GM12878 (cell line): Measurements from ENCODE around the gene ZNF655. TPM values are rescaled to one million over a fixed set of nuclear protein-coding genes. Genes with fewer than 3 reads are reported as not detected.
A peak's percentile ranks its signal among the peaks of the same experiment; 100 is the strongest.

ENCODE experiments used
- ATAC-seq: fragments of 200-7000 bp; cut with Tn5 transposase; 3 replicates; pipeline ENCODE4 v1.9.1; 2020; ENCODE audit warnings: mild to moderate bottlenecking, moderate library complexity
- BruUV-seq: library from RNA; stranded (reverse); fragments of 400-500 nt; replicated peaks from 2 replicates; lab custom pipeline; 2021; lab: Mats Ljungman, UMichigan
- CTCF ChIA-PET: fragments of 300-600 bp; sonication (Branson Sonifier 250); formaldehyde crosslinking; extraction: SDS; loops from one replicate; lab custom pipeline; 2021; ENCODE audit warnings: inconsistent platforms; lab: Yijun Ruan, JAX
- POLR2A ChIA-PET: fragments of 350-600 bp; formaldehyde crosslinking; extraction: SDS; loops from one replicate; lab custom pipeline; 2021; ENCODE audit warnings: inconsistent platforms; lab: Charles Lee
- RAD21 ChIA-PET: fragments of 300-600 bp; sonication (Branson Sonifier 250); formaldehyde crosslinking; loops from one replicate; lab custom pipeline; 2023; ENCODE audit warnings: antibody characterized with exemption; ENCODE audit not compliant: unreplicated experiment; lab: Charles Lee
- SMC1A ChIA-PET: fragments of 300-600 bp; sonication (Branson Sonifier 250); formaldehyde crosslinking; loops from one replicate; lab custom pipeline; 2023; ENCODE audit not compliant: unreplicated experiment, uncharacterized antibody; lab: Charles Lee
- DNase-seq: peaks from one replicate; pipeline ENCODE4 v3.0.0-alpha.2; 2011; ENCODE audit warnings: low read depth, low spot score
- FAIRE-seq: peaks from 3 replicates; lab custom pipeline; 2011; peaks lifted over from hg19 to GRCh38; lab: Jason Lieb, UNC
- H2AFZ ChIP-seq: 2 replicates; pipeline ENCODE4 v1.6.0; 2011; ENCODE audit warnings: low read depth, low read length, control low read depth; ENCODE audit not compliant: control insufficient read depth
- H3K27ac ChIP-seq: 2 replicates; pipeline ENCODE4 v1.5.1; 2011; ENCODE audit warnings: control low read depth; ENCODE audit not compliant: control insufficient read depth, insufficient read depth
- H3K27me3 ChIP-seq, 2 experiments: replicated peaks in 1 of 2; 2 replicates each; pipeline versions ENCODE4 v1.6.0 to v1.6.1; 2011; ENCODE audit warnings: low read length in 1 of 2; ENCODE audit not compliant: control insufficient read depth in 2 of 2, insufficient read depth in 2 of 2
- H3K36me3 ChIP-seq, 2 experiments: 2 replicates each; pipeline ENCODE4 v1.5.1; 2011; ENCODE audit warnings: low read length in 1 of 2; ENCODE audit not compliant: control insufficient read depth in 2 of 2, insufficient read depth in 2 of 2
- H3K4me1 ChIP-seq: 2 replicates; pipeline ENCODE4 v1.6.1; 2011; ENCODE audit warnings: mild to moderate bottlenecking, low read length, moderate library complexity, mixed read lengths; ENCODE audit not compliant: control insufficient read depth, insufficient read depth
- H3K4me2 ChIP-seq: 2 replicates; pipeline ENCODE4 v1.6.0; 2011; ENCODE audit warnings: control low read depth; ENCODE audit not compliant: control insufficient read depth, insufficient read depth
- H3K4me3 ChIP-seq: fragments of 200-600 bp; sonication (generic); 2 replicates; pipeline ENCODE4 v1.5.1; 2016
- H3K79me2 ChIP-seq: 2 replicates; pipeline ENCODE4 v1.6.0; 2011; ENCODE audit warnings: low read length; ENCODE audit not compliant: control insufficient read depth, insufficient read depth
- H3K9ac ChIP-seq: 2 replicates; pipeline ENCODE4 v1.8.0; 2011; ENCODE audit warnings: low read length, control low read depth, mixed read lengths; ENCODE audit not compliant: control insufficient read depth, insufficient read depth
- H3K9me3 ChIP-seq: replicated peaks from 3 replicates; pipeline ENCODE4 v1.5.1; 2011; ENCODE audit warnings: mild to moderate bottlenecking, low read length; ENCODE audit not compliant: control insufficient read depth, insufficient read depth
- H4K20me1 ChIP-seq: 2 replicates; pipeline ENCODE4 v1.6.0; 2011; ENCODE audit not compliant: control insufficient read depth, insufficient read depth
- CHD4 ChIP-seq: fragments of 200-600 bp; sonication (generic); IDR thresholded peaks from 2 replicates; pipeline ENCODE4 v1.6.1; 2016; ENCODE audit warnings: mild to moderate bottlenecking
- ESRRA ChIP-seq: IDR thresholded peaks from 2 replicates; pipeline ENCODE4 v1.6.1; 2012; ENCODE audit warnings: mild to moderate bottlenecking, low read length, improper control_type of control experiment
- ETV6 ChIP-seq, 2 experiments: fragments of 450-650 bp in 1 of 2; IDR thresholded peaks in 1 of 2; conservative IDR thresholded peaks in 1 of 2; 2 replicates each; pipeline ENCODE4 v1.6.1; 2014; ENCODE audit warnings: antibody characterized with exemption in 1 of 2, borderline replicate concordance in 1 of 2, low read depth in 1 of 2, mild to moderate bottlenecking in 1 of 2, moderate library complexity in 1 of 2
- FOXK2 ChIP-seq: fragments of 450-650 bp; IDR thresholded peaks from 2 replicates; pipeline ENCODE4 v1.6.1; 2017; ENCODE audit warnings: mild to moderate bottlenecking, moderate library complexity
- KLF5 ChIP-seq: fragments of 450-650 bp; IDR thresholded peaks from 2 replicates; pipeline ENCODE4 v1.6.1; 2014; ENCODE audit warnings: mild to moderate bottlenecking; ENCODE audit not compliant: partially characterized antibody
- RAD21 ChIP-seq: IDR thresholded peaks from 2 replicates; pipeline ENCODE4 v1.6.1; 2011; ENCODE audit warnings: mild to moderate bottlenecking, low read depth, low read length, moderate library complexity; ENCODE audit not compliant: insufficient read depth
- RFX5 ChIP-seq: IDR thresholded peaks from 2 replicates; pipeline ENCODE4 v1.6.1; 2011; ENCODE audit warnings: low read depth, low read length, improper control_type of control experiment
- WGBS: methylation state at CpG from one replicate; pipeline ENCODE4 v1.1.6; 2016; ENCODE audit warnings: low lambda C conversion rate; ENCODE audit not compliant: insufficient replicate concordance, insufficient coverage; ENCODE audit errors: missing lambda C conversion rate; 5-methylcytosine and 5-hydroxymethylcytosine counted together
- in situ Hi-C: fragments of 300-500 bp; cut with MboI; formaldehyde crosslinking; loops from 9 replicates; pipeline ENCODE4 v1.14.3; 2018; ENCODE audit warnings: mixed read lengths
- intact Hi-C: fragments of 100-400 bp; cut with micrococcal nuclease; formaldehyde crosslinking; loops from one replicate; pipeline ENCODE4 v1.14.2; 2022; ENCODE audit not compliant: unreplicated experiment
- polyA plus RNA-seq, 11 experiments: library from polyadenylated mRNA; depleted of rRNA in 4 of 11; unstranded in 6 of 11; stranded (reverse) in 5 of 11; fragments of >200 nt; fragmentation: Nextera tagmentation in 4 of 11; fragmentation: Illumina TruSeq in 1 of 11; extraction: Ambion mirVana in 4 of 11; extraction: Trizol in 1 of 11; gene quantifications; 1 replicate in 1 of 11; 2 replicates in 10 of 11; pipeline versions ENCODE4 v1.2.1 to v1.2.3, GENCODE V29; 2011 to 2016; ENCODE audit warnings: inconsistent platforms in 2 of 11, missing spikeins in 2 of 11, low read depth in 1 of 11
- total RNA-seq, 4 experiments: library from RNA; depleted of rRNA in 3 of 4; stranded (reverse); fragments of >200 nt in 3 of 4; fragmentation: Illumina TruSeq in 1 of 4; extraction: Trizol in 1 of 4; gene quantifications; 2 replicates each; pipeline versions ENCODE4 v1.2.1 to v1.2.3, GENCODE V29; 2013 to 2021
- TF ChIP-seq, protein P1 (sequence below): fragments of 450-650 bp; formaldehyde crosslinking; IDR thresholded peaks from 2 replicates; pipeline ENCODE4 v1.4.0; 2022; ENCODE audit warnings: mild to moderate bottlenecking, moderate library complexity
- TF ChIP-seq, protein P2 (sequence below): fragments of 450-650 bp; IDR thresholded peaks from 2 replicates; pipeline ENCODE4 v1.6.1; 2017; ENCODE audit warnings: mild to moderate bottlenecking, moderate library complexity
- TF ChIP-seq, protein P3 (sequence below), 3 experiments: IDR thresholded peaks in 2 of 3; conservative IDR thresholded peaks in 1 of 3; 2 replicates each; pipeline ENCODE4 v1.5.1; 2011; ENCODE audit warnings: low read depth in 3 of 3, low read length in 3 of 3, mild to moderate bottlenecking in 3 of 3, control low read depth in 2 of 3, moderate library complexity in 2 of 3, inconsistent platforms in 1 of 3, mixed read lengths in 1 of 3; ENCODE audit not compliant: control insufficient read depth in 2 of 3, insufficient read depth in 1 of 3; ENCODE audit errors: extremely low read depth in 1 of 3

ZNF655 gene
- total and polyA plus RNA-seq, 10 of the 15 experiments (the other 5 are each of a cell fraction or from before 2014, with no cell fraction given): 14.5 to 107 (median 52.8) TPM

DNA sequence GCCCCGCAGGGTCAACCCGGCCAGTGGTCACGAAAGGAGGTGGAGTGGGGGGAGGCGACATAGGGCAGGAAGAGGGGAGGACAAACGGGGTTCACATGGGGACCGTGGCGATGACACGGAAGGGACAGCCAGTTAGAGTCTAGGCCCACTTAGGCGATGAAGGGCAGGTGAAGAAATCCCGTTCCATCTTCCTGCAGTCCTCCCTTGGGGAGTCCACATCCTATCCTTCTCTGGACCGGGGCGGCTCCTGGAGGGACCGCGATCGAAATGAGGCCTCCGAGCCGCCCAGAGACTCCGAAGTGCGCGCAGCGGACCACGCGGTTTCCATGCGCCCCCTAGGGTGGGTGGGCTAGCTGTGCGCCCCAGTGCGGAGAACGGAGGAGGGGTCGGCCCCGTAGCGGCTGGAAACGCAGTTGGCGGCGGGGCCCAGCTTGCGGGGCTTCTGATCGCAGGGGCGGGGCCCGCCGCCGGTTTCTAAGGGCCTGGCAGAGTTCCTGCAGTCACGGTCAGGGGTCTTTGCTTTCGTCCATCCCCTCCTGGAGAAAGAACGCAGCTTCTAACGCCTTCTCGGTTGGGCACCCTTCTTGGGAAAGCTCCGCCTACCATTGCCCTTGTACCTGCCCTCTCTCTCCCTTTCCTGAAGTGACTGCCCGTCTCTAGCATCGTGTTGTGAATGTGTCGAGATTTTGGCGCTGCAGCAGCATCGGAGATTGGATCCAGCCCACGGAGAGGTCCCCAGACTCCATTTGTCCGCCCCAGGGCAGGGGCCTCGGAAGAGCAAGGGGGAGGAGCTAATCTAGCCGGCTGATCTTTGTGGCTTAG is 21.7 kb downstream of the ZNF655 start:
- ATAC-seq (peak; percentile 79), FAIRE-seq (no peak), DNase-seq (no peak)
- SMC1A ChIA-PET: interaction anchor here (0.6 kb wide), 1 partner anchor 173 kb away, joined by 3 read pairs; no protein-coding TSS in a partner anchor
- Histone ChIP-seq H3K79me2 (no peaks in the 10 kb centered on the region), H3K9ac (no peak overlapping the region), H4K20me1 (no peaks in the 10 kb centered on the region), H3K4me1 (no peaks in the 10 kb centered on the region), H3K27me3 (no peaks in the 10 kb centered on the region; a peak in 1 of 4 replicates), H3K27ac (no peak overlapping the region), H3K4me3 (peak overlapping the region; percentile 37), H3K36me3 (no peaks in the 10 kb centered on the region), H2AFZ (peak overlapping the region; percentile 66), H3K9me3 (no peaks in the 10 kb centered on the region), H3K4me2 (peak overlapping the region; percentile 78)
- intact Hi-C loops (loop anchor here (2.0 kb wide), 1 partner anchor 21 kb away; no protein-coding TSS in a partner anchor), in situ Hi-C loops (no loop called here)
- CTCF ChIA-PET: interaction anchor here (1.0 kb wide), 1 partner anchor 20 kb away, joined by 3 read pairs; no protein-coding TSS in a partner anchor
- RAD21 ChIA-PET: no interaction called here
- POLR2A ChIA-PET: no interaction called here
- BruUV-seq: no TSS peak
- WGBS: 5% methylated on average over 48 of the region's 54 CpGs
- TF ChIP-seq RAD21 (peak; percentile 20; the same call in 1 of the 2 replicates), RFX5 (no peak), CHD4 (no peak), ESRRA (no peak), FOXK2 (no peak), ETV6 (conservative IDR thresholded peaks at IDR 0.05 in 1 of 2, IDR thresholded peaks at IDR 0.05 in 1 of 2; ENCODE audit: borderline replicate concordance in 1 of 2, low read depth in 1 of 2) (no peak), KLF5 (no peak)
- TF ChIP-seq, protein P1, sequence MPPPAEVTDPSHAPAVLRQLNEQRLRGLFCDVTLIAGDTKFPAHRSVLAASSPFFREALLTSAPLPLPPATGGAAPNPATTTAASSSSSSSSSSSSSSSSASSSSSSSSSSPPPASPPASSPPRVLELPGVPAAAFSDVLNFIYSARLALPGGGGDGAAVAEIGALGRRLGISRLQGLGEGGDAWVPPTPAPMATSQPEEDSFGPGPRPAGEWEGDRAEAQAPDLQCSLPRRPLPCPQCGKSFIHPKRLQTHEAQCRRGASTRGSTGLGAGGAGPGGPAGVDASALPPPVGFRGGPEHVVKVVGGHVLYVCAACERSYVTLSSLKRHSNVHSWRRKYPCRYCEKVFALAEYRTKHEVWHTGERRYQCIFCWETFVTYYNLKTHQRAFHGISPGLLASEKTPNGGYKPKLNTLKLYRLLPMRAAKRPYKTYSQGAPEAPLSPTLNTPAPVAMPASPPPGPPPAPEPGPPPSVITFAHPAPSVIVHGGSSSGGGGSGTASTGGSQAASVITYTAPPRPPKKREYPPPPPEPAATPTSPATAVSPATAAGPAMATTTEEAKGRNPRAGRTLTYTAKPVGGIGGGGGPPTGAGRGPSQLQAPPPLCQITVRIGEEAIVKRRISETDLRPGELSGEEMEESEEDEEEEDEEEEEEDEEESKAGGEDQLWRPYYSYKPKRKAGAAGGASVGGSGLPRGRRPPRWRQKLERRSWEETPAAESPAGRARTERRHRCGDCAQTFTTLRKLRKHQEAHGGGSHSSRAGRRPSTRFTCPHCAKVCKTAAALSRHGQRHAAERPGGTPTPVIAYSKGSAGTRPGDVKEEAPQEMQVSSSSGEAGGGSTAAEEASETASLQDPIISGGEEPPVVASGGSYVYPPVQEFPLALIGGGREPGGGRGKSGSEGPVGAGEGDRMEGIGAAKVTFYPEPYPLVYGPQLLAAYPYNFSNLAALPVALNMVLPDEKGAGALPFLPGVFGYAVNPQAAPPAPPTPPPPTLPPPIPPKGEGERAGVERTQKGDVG (CRISPR knock-in tag): no peak
- TF ChIP-seq, protein P2, sequence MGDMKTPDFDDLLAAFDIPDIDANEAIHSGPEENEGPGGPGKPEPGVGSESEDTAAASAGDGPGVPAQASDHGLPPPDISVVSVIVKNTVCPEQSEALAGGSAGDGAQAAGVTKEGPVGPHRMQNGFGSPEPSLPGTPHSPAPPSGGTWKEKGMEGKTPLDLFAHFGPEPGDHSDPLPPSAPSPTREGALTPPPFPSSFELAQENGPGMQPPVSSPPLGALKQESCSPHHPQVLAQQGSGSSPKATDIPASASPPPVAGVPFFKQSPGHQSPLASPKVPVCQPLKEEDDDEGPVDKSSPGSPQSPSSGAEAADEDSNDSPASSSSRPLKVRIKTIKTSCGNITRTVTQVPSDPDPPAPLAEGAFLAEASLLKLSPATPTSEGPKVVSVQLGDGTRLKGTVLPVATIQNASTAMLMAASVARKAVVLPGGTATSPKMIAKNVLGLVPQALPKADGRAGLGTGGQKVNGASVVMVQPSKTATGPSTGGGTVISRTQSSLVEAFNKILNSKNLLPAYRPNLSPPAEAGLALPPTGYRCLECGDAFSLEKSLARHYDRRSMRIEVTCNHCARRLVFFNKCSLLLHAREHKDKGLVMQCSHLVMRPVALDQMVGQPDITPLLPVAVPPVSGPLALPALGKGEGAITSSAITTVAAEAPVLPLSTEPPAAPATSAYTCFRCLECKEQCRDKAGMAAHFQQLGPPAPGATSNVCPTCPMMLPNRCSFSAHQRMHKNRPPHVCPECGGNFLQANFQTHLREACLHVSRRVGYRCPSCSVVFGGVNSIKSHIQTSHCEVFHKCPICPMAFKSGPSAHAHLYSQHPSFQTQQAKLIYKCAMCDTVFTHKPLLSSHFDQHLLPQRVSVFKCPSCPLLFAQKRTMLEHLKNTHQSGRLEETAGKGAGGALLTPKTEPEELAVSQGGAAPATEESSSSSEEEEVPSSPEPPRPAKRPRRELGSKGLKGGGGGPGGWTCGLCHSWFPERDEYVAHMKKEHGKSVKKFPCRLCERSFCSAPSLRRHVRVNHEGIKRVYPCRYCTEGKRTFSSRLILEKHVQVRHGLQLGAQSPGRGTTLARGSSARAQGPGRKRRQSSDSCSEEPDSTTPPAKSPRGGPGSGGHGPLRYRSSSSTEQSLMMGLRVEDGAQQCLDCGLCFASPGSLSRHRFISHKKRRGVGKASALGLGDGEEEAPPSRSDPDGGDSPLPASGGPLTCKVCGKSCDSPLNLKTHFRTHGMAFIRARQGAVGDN: no peak
- TF ChIP-seq, protein P3, sequence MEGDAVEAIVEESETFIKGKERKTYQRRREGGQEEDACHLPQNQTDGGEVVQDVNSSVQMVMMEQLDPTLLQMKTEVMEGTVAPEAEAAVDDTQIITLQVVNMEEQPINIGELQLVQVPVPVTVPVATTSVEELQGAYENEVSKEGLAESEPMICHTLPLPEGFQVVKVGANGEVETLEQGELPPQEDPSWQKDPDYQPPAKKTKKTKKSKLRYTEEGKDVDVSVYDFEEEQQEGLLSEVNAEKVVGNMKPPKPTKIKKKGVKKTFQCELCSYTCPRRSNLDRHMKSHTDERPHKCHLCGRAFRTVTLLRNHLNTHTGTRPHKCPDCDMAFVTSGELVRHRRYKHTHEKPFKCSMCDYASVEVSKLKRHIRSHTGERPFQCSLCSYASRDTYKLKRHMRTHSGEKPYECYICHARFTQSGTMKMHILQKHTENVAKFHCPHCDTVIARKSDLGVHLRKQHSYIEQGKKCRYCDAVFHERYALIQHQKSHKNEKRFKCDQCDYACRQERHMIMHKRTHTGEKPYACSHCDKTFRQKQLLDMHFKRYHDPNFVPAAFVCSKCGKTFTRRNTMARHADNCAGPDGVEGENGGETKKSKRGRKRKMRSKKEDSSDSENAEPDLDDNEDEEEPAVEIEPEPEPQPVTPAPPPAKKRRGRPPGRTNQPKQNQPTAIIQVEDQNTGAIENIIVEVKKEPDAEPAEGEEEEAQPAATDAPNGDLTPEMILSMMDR (IDR thresholded peaks at IDR 0.05 in 2 of 3, conservative IDR thresholded peaks at IDR 0.05 in 1 of 3; ENCODE audit: control insufficient read depth in 2 of 3, extremely low read depth in 1 of 3, insufficient read depth in 1 of 3, low read depth in 3 of 3, low read length in 3 of 3): peak in 2 of 3 experiments; percentile 30 to 43; a peak in 3 of 6 replicates
